GM12873 (cell line): ENCODE measurements around the gene TMEM9.

Experiments used
- TF ChIP-seq, protein P1 (sequence below): IDR thresholded peaks from 2 replicates; pipeline ENCODE4 v1.5.1; 2012; ENCODE audit warnings: low read depth, mild to moderate bottlenecking, moderate library complexity, low read length, control low read depth; ENCODE audit not compliant: insufficient read depth; ENCODE audit errors: missing control alignments

TMEM9 gene

DNA sequence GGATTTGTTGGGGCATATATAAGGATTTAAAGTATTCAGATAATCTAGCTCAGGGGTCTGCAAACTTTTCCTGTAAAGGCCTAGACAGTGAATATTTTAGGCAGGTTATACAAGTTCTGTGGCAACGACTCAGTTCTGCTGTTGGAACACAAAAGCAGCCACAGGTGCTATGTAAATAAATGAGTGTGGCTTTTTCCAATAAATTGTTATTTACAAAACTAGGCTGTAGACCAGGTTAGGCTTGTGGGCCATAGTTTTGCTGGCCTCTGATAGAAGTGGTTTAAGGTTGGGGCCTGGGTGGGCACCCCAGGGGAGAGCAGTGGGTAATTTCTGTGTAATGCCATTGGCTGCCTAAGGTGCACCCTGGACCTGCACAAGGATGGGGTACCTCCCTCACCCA, 19.5 kb upstream of the TMEM9 start:
- TF ChIP-seq, protein P1, sequence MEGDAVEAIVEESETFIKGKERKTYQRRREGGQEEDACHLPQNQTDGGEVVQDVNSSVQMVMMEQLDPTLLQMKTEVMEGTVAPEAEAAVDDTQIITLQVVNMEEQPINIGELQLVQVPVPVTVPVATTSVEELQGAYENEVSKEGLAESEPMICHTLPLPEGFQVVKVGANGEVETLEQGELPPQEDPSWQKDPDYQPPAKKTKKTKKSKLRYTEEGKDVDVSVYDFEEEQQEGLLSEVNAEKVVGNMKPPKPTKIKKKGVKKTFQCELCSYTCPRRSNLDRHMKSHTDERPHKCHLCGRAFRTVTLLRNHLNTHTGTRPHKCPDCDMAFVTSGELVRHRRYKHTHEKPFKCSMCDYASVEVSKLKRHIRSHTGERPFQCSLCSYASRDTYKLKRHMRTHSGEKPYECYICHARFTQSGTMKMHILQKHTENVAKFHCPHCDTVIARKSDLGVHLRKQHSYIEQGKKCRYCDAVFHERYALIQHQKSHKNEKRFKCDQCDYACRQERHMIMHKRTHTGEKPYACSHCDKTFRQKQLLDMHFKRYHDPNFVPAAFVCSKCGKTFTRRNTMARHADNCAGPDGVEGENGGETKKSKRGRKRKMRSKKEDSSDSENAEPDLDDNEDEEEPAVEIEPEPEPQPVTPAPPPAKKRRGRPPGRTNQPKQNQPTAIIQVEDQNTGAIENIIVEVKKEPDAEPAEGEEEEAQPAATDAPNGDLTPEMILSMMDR = no peak

DNA sequence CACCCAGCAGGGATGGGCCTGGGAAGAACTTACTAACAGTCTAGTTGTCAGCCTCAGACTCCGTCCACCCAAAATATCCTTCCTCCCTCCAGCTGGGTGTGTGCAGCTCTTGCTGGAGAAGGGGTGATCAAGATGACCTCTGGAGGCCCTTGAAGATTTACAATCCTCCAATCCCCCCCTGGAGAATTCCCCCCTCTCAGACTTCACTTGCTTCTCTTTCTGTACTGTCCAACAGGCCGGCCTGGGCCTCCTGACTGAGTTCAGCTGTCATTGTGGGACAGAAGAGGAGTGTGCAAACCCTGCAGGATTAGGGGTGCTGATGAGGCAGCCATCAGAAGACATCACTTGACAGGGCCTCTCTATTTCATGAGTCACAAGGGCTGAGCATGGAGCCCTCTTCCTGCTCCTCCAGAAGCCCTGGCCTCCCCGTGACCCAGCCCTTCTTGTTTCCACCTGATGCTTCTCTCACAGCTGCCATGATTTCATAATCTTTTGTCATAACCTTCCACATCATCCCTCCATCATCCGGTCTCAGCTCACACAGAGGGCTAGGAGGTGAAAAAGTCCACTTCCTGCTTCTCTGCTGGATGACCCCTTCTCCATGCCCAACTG, 18.8 kb upstream of the TMEM9 start:
- TF ChIP-seq, protein P1 = no peak

DNA sequence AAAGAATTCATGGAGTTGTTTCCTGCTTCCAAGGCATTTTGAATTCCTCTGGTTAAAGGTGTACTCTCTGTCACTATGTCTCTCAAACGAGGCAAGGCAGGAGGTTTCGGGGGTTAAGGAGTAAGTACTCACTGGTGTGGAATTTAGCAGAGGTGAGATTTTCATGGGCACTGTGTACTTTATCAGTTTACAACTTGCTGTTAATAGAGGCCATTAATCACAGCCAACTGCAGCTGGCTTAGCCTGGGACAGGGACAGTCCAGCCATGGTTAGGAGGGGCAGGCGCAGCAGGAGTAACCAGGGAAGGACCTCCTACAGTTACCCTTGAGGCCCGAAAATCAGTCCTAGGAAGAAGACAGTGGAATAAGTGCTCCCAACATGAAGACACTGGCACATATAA, 18.1 kb upstream of the TMEM9 start:
- TF ChIP-seq, protein P1 = no peak

DNA sequence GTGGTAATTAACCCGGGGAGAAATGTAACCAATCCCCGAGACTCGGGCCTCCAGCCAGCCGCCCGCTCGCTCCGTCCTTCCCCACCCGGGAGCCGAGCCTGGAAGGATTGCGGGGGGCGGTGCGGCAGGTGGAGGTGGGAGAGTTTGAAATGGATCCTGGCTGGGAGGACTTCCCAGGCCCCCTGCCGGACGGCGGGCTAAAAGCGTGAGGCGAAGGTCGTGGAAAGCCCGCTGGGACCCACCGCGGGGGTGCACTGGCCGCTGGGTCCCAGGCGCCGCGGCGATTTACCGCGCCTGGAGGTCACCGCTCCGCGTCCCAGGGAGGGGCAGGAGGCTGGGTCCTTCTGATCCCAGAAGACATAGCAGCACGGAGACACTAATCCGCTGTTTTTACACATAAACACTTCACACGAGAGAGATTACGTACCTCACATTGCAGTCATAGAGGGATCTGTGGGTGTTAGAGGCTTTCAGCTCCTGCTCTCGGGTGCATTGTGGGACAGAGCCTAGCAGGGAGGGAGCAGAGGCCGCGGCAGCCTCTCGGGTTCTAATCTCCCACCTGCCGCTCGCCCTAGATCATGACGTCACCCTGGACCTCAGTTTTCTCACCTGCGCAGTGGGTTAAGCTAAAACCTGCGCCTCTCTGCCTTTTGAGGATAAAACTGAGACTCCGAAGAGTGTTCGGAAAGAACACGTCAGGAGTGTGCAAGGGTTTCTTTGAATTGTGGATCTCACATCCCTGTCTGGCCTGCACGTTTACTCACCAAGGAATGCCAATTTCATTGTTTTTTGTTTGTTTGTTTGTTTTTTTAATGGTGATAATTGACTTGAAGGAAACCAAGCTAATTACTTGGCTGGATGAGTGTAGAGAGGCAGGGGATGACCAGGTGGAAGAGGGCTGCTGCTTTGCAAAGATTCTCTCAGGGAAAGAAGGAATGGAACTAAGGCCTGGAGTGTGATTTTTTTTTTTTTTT, 17.1 kb upstream of the TMEM9 start:
- TF ChIP-seq, protein P1 = peak; percentile 38

DNA sequence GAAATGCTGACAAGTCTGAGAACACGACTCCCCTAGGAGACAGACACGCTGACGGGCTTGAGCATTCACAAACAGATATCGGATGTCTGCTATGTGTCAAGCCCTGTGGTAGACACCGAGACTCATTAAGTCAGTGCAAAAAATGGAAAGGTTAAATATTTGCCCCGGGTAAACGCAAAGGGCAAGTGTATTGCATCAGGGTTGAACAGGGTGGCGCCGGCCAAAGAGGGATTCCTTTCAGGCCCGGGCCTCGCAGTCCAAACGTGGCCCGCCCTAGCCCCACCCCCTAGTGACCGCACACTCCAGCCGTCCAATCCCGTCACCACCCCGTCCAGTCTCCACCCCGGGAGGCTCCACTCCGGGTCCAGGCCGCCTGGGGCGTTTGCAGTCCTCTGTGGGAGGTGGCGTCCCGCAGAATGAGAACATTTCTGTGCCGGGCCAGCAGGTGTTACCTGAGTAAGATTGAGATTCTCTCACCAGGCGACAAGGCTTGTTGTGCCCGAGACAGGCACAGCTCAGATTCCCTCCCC, 16.3 kb upstream of the TMEM9 start:
- TF ChIP-seq, protein P1 = no peak

DNA sequence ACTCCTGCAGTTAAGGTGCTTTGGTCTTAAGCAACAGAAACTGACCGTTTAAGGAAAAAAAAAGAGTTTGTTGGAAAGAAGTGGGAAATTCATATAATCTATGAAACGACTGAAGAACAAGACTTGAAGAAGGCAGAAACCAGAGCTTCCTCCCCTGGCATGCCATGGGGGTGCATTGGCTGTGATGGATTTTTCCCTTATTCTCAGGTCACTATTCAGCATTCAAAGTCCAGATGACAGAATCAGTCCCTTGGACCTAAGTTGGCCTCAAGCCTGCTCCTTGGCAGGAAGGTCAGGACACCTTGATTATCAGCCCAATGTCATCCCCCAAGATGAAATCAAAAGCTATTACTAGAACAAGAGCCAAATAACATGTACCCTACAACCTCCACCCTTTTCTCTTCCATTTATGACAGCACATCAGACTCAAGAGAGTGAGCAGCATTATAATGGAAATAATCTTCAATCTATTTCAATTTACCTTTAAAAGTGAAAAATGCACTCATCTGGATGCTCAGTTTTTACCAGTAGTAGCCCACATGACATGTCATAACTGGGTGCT, 15.8 kb upstream of the TMEM9 start:
- TF ChIP-seq, protein P1 = no peak

DNA sequence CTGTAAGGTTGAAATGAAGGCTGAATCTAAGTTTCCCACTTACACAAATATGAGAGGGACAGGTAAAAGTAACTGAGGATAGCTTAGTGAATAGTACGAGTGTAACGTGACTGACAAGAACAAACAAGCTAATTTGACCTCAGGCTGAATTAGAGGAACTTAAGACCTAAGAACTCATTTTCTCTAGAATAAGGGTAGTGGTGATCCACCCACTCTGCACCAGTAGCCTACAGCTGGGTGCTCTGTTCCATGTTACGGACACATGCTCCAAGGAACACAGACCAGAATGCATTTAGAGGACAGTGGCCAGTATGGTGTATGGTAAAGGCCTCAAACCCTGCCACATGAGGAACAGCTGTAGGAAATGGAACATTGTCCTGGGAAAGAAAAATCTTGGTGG, 14.9 kb upstream of the TMEM9 start:
- TF ChIP-seq, protein P1 = no peak
